GM19351 (cell line): Measurements from ENCODE around the gene LPIN1.
"Not testable (repeated sequence)": the region's sequence is repeated elsewhere in the genome, so short reads cannot be mapped to it uniquely, and the experiment has no call there.

Source experiments
- ATAC-seq: cut with Tn5 transposase; IDR thresholded peaks from one replicate; pipeline ENCODE4 v1.9.1; 2021; ENCODE audit warnings: mild to moderate bottlenecking, moderate library complexity; ENCODE audit not compliant: unreplicated experiment

Gene LPIN1

GRCh38 chr2:11713815-11714214 is 32.6 kb upstream of the LPIN1 start:
- no peak for ATAC-seq

- no peak for ATAC-seq
These were observed 30.3 kb upstream of the LPIN1 start for GRCh38 chr2:11715987-11716652.

- no peak for ATAC-seq
These were observed 29.6 kb upstream of the LPIN1 start for GRCh38 chr2:11716689-11717321.

- ATAC-seq = no peak
These were observed 28.8 kb upstream of the LPIN1 start for GRCh38 chr2:11717623-11718022.

- no peak for ATAC-seq
These were observed 27.8 kb upstream of the LPIN1 start for GRCh38 chr2:11718606-11719005.

- ATAC-seq = no peak
These were observed 27.0 kb upstream of the LPIN1 start for GRCh38 chr2:11719230-11719977.

- ATAC-seq = no peak
These were observed 25.7 kb upstream of the LPIN1 start for GRCh38 chr2:11720752-11721151.

- ATAC-seq = no peak
These were observed 24.0 kb upstream of the LPIN1 start for GRCh38 chr2:11722292-11723060.

GRCh38 chr2:11723061-11723371 is 23.4 kb upstream of the LPIN1 start:
- no peak for ATAC-seq

- ATAC-seq = no peak
These were observed 22.3 kb upstream of the LPIN1 start for GRCh38 chr2:11724151-11724550.

GRCh38 chr2:11726384-11726783 is 20.0 kb upstream of the LPIN1 start:
- no peak for ATAC-seq

- ATAC-seq = no peak
These were observed 16.8 kb upstream of the LPIN1 start for GRCh38 chr2:11729362-11730212.

- not testable (repeated sequence) for ATAC-seq
These were observed 15.0 kb upstream of the LPIN1 start for GRCh38 chr2:11731214-11731984.

- ATAC-seq = no peak
These were observed 13.8 kb upstream of the LPIN1 start for GRCh38 chr2:11732587-11732986.

- ATAC-seq = not testable (repeated sequence)
These were observed 8.6 kb upstream of the LPIN1 start for GRCh38 chr2:11737852-11738251.

- ATAC-seq = peak; percentile 78
These were observed 7.6 kb upstream of the LPIN1 start for GRCh38 chr2:11738589-11739436.

GRCh38 chr2:11740723-11741122 is 5.7 kb upstream of the LPIN1 start:
- no peak for ATAC-seq

GRCh38 chr2:11742317-11742701 is 4.1 kb upstream of the LPIN1 start:
- ATAC-seq = no peak
